ENCODE results near the gene KANK3. TPM values are rescaled to one million over a fixed set of nuclear protein-coding genes. Genes with fewer than 3 reads are reported as not detected.

The KANK3 gene
- total RNA-seq, result 10 to 100 TPM in 2 of 4 donors, 1 to 10 TPM in 2; 7.6 to 16.7 (median 11.4) TPM

- peak; percentile 92 to 98 for DNase-seq (ENCODE audit: low spot score in 2 of 2)
- TF ChIP-seq, protein P1, sequence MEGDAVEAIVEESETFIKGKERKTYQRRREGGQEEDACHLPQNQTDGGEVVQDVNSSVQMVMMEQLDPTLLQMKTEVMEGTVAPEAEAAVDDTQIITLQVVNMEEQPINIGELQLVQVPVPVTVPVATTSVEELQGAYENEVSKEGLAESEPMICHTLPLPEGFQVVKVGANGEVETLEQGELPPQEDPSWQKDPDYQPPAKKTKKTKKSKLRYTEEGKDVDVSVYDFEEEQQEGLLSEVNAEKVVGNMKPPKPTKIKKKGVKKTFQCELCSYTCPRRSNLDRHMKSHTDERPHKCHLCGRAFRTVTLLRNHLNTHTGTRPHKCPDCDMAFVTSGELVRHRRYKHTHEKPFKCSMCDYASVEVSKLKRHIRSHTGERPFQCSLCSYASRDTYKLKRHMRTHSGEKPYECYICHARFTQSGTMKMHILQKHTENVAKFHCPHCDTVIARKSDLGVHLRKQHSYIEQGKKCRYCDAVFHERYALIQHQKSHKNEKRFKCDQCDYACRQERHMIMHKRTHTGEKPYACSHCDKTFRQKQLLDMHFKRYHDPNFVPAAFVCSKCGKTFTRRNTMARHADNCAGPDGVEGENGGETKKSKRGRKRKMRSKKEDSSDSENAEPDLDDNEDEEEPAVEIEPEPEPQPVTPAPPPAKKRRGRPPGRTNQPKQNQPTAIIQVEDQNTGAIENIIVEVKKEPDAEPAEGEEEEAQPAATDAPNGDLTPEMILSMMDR (IDR thresholded peaks at IDR 0.05), result no peak
- no peak for TF ChIP-seq POLR2A (IDR thresholded peaks at IDR 0.05)
- H3K4me3 ChIP-seq (ENCODE audit: low read depth, poor library complexity, severe bottlenecking), result peak within 1 kb of the TSS; percentile 4
- 4 to 7% methylated on average over 30 to 33 of the region's 65 CpGs for WGBS, 2 donors
- intact Hi-C loops (cut with DNase I; ENCODE audit: low total_unique reads), result no loop called here
Measured at GRCh38 chr19:8342684-8343482, at the start of gene KANK3. Gene KANK3, minus strand, starts transcription at chr19:8343262. Its CDS starts 5,434 bp downstream, at chr19:8337828.

GRCh38 chr19:8392017-8392591 lies 49.0 kb upstream of the KANK3 start:
- H3K4me3 ChIP-seq (ENCODE audit: low read depth, poor library complexity, severe bottlenecking), result no peak overlapping the region
- DNase-seq (ENCODE audit: low spot score in 2 of 2), result no peak
- WGBS, 2 donors, result 26 to 31% methylated on average over 11 of the region's 11 CpGs

DNA sequence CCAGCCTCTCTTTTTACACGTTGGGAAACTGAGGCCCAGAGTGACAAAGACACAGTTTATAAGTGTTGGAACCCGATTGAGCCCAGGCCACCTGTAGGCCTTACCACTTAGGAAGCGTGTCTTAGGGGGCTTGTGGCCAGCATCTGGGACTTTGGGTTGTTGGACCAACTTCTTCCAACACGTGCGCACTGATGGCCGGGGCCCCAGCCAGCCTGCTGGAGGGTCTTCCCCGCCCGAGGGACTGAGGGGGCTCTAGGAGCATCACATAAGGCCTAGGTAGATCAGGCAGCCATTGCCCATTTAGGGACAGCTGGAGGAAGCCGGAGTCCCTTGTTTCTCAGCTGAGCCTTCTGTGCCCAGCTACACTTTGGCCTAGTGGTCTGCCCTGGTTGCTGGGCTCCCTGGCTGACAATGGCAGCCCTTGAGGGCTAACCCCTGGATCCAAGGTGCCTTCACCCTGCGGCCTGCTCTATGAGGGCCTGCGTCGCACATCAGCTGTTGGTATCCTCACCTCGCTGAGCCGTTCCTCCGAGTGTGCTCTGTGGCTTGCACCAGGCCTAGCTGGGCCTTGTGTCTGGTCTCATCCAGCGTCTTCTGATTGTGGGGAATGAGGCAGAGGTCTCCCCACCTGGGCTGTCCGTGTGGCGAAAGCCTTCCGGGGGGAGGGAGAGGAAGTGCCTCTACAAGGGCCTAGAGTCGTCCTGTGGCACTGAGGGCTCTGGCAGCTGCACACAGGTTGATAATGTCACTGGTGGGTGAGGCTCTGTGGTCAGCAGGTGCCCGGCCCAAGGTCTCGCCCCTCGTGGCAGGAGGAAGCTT lies 48.3 kb upstream of the KANK3 start:
- H3K4me3 ChIP-seq (ENCODE audit: low read depth, poor library complexity, severe bottlenecking), result no peak overlapping the region
- WGBS, 2 donors, result 73 to 77% methylated on average over 21 to 23 of the region's 23 CpGs
- DNase-seq (ENCODE audit: low spot score in 2 of 2), result no peak
- intact Hi-C loops (cut with DNase I; ENCODE audit: low total_unique reads), result no loop called here
- TF ChIP-seq, protein P1 (IDR thresholded peaks at IDR 0.05), result no peak
- no peak for TF ChIP-seq POLR2A (IDR thresholded peaks at IDR 0.05)

More at GRCh38 chr19:8392017-8392591, 49.0 kb upstream of the KANK3 start:
- intact Hi-C loops (cut with DNase I; ENCODE audit: low total_unique reads), result no loop called here
- no peak for TF ChIP-seq POLR2A (IDR thresholded peaks at IDR 0.05)
- TF ChIP-seq, protein P1 (IDR thresholded peaks at IDR 0.05), result no peak

DNA sequence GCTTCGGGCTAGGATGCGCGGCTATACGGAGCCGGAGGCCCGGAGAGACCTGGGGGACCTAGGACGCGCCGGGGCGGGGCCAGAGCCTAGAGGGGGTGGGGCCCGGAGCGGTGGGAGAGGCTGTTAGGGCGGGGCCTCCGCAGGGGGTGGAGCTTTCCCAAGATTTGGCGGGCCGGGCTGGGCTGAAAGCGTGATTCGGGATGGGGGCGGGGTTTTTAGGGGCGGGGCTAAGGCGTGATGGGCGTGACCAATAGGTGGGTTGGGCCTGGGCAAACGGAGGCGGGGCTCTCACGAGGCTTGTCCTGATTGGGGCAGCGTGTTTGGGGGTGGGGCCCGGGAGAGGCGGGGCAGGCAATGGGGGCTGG lies 47.5 kb upstream of the KANK3 start:
- peak; percentile 95 to 99 for DNase-seq (ENCODE audit: low spot score in 2 of 2)
- no peak for TF ChIP-seq POLR2A (IDR thresholded peaks at IDR 0.05)
- TF ChIP-seq, protein P1 (IDR thresholded peaks at IDR 0.05), result no peak
- intact Hi-C loops (cut with DNase I; ENCODE audit: low total_unique reads), result no loop called here
- 2 to 3% methylated on average over 22 to 26 of the region's 28 CpGs for WGBS, 2 donors
- H3K4me3 ChIP-seq (ENCODE audit: low read depth, poor library complexity, severe bottlenecking), result peak overlapping the region; percentile 98

DNA sequence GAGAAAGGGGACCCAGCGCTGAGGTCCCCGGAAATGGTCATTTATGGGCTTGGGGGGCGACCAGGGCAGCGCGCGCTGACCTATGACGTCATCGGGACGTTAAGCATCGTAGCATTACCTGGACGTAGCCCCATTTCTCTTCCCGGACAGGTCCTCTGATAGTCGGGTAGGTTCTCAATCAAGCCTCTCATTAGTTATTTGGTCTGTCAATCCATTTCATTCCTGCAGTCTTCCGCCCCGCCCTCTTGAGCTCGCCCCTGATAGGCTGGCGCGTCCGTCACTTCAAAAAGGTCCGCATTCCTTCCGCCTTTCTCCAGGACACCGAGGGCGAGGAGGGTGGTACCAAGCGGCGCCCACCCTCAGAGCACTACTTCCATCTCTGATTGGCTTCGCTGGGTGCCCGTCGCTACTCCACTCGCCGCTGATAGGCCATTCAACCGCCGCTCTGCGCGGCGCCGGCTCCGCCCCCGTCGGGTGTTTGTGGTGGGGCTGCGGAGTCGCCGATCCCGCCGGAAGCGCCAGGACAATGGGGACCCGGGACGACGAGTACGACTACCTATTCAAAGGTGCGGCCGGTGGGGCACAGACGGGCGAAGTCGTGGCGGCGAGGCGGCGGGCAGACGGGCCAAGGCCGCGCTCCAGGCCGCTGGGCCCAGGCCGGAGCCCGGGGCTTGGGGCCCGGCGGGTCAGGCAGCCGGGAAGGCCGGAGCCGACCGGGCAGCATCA lies 47.0 kb upstream of the KANK3 start, which contains the start of gene RAB11B:
RAB11B (plus strand) TSS at position 470 of the 726 bp plus-strand sequence; CDS start at position 527, 57 bp downstream.
- peak; percentile 100 for DNase-seq (ENCODE audit: low spot score in 2 of 2)
- TF ChIP-seq, protein P1 (IDR thresholded peaks at IDR 0.05), result no peak
- TF ChIP-seq POLR2A (IDR thresholded peaks at IDR 0.05), result peak in 1 of 2 donors; percentile 67
- 0% methylated on average over 25 to 68 of the region's 70 CpGs for WGBS, 2 donors
- H3K4me3 ChIP-seq (ENCODE audit: low read depth, poor library complexity, severe bottlenecking), result peak within 1 kb of the TSS; percentile 98
- intact Hi-C loops (cut with DNase I; ENCODE audit: low total_unique reads), result no loop called here
